ENCODE measurements around the gene MTG2. TPM values are rescaled to one million over a fixed set of nuclear protein-coding genes. Genes with fewer than 3 reads are reported as not detected.

Gene MTG2
- total RNA-seq, 1 donor from 2014 or later, result 24.2 TPM

DNA sequence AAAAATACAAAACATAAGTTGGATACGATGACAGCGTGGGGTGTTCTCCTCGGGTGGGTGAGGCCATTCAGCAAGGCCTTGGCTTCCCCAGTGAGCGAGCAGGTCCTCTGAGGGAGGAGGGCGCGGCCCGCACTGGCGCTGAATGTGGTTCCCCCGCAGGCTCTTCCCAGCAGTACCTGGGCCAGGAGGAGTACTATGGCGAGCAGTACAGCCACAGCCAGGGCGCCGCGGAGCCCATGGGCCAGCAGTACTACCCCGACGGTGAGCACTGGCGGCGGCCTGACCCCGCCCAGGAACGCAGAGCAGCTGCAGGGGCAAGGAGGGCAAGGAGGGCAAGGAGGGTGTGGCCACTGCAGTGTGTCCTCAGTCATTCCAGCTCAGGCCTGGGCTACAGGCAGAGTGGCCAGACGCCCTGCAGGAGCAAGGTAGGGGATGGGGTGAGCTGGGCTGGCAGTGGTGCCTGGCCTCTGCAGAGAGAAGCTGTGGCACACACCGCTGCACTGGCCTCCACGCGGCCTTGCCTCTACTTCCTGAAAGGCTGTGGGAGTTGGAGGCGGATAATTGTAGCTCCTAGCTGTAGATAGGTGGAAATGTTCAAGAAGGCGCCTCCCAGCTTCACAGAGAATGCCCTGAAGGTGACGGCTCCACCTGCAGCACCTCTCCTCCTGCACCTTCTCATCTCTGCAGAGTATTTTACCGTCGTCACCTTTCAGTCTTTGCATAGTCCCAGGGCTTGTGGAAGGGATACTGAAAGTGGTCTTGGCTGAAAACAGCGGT is 18.7 kb upstream of the MTG2 start:
- no peak for DNase-seq

DNA sequence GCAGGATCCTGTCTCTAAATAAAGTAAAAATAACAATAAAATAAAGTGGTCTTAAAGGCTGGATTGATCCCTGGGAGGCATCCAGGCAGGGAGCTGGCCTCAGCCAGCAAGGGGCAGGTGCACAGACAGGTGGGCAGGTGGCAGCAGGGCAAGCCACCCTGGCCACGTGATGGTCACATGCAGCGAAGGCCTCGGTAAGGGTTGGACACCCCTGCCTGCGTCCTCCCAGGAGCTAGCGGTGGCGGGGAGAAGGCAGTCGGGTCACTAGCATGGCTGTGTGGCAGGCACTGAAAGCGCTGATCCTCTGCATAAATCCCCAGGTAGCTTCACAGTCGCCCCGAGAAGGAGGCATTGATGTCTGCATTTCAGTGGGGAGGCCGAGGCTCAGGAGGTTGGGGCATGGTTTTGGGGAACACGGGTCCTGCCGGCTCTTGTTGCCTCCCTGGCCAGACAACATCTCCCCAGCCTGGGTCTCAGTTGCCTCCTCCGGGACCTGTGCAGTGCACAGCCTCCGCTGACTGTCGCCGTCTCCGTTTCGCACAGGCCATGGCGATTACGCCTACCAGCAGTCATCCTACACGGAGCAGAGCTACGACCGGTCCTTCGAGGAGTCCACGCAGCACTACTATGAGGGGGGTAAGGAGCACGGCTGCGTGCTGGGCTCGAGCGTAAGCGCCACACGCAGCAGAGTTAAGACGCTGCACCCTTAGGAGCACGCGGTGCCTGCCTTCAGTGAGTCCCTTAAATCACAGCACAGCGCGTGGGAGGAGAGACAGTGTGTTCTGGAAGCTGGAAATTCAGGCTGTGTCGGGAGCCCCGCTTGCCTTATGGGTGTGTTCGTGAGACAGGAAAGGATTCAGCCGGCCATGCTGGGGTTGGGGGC is 17.7 kb upstream of the MTG2 start:
- DNase-seq, result no peak

DNA sequence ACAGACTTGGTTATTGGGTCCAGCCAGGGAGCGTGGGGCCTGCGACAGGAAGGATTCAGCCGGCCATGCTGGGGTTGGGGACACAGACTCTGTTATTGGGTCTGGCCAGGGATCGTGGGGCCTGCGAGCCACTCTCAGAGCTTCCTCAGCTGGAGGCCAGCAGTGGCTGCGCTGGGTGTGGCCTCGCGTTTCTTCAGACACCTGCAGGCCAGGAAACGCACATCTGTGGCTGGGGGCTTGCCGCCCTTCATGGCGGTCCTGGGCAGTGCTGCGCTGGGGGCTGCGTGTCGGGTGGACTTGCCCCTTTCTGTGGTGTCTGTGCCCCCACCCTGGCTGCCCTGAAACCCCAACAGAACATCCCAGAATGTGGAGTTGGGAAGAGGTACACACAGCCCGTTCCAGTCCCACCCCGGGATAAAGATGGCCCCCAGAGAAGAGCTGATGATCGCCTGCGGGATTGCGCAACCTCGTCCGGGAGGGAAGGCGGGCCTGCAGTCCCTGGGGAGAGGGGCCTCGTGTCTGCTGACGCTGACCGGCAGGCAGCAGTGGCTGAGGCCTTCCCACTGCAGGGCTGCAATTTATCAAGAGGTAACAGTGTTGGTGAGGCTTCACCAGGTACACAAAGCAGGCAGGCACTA is 16.9 kb upstream of the MTG2 start:
- DNase-seq, result no peak

DNA sequence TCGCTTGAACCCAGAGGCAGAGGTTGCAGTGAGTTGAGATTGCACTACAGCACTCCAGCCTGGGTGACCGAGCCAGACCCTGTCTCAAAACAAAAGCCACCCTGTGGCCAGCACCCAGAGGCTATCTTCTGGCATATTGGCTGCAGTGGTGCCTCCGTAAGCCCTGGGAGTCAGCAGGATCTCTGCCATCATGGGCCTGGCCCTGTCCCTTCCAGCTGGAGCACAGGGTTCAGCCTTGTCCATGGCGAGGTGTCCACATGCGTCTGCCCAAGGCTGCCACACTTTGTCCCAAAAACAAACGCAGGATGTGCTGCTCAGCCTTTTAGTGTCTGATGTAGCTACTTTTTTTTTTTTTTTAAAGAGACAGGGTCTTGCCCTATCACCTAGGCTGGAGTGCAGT is 15.4 kb upstream of the MTG2 start:
- DNase-seq, result no peak

DNA sequence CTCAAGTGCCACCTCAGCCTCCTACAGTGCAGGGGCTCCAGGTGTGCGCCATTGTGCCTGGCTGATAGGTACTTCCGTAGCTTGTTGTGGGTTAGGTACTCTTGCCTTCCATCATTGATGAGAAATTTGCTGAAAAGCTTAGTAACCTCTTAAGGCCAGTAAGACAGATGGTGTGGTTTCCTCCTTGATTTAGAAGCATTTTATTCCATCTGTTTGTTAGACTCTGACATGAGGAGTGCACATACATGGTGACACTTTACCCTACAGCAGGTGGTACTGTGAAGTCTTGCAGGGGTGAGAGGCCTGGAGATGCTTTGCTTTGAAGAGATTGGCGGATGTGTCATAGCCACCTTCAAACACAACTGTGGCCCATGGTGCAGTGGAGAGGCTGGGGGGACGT is 14.8 kb upstream of the MTG2 start:
- no peak for DNase-seq

DNA sequence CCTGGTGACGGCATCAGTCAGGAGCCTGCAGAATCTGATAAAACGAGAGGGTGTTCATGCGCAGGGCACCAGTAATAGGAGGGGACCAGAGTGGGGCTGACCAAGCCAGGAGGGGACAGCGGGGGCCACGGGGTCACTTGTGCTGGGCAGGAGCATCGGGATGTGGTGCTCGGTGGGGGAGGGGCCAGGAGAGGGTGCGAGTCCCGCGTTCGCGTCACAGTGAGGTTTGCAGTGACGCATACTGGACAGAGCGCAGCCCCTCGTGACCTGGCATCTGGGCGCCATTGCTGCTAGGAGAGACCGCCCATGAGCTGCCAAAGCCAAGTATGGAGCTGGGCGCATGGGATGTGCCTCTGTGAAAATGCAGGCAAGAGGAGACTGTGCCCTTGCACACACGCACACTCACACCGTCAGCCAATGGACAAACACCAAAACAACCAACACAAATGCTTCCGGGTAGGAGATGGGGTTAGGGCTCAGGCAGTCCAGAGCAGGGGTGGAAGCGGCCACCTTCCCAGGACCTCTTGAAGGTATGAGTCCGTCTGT is 13.9 kb upstream of the MTG2 start:
- DNase-seq, result no peak

DNA sequence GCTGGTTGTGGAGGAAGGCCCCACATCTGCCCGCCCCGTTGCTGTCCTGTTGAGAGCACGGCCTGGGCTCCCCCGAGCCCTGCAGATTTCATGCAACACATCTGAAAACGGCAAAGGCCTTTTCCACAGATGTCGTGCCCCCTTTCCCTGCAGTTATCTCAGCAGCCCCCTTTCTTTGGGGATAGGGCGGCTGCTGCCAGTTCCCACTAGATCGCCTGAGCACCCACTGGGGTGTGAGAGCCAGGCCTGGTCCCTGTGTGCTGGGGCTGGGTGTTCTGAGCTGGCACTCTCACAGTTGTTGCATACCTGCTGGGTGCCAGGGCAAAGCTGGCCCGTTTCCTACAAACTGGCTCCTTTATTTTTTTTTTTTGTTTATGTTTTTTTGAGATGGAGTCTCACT is 12.3 kb upstream of the MTG2 start:
- DNase-seq, result no peak

DNA sequence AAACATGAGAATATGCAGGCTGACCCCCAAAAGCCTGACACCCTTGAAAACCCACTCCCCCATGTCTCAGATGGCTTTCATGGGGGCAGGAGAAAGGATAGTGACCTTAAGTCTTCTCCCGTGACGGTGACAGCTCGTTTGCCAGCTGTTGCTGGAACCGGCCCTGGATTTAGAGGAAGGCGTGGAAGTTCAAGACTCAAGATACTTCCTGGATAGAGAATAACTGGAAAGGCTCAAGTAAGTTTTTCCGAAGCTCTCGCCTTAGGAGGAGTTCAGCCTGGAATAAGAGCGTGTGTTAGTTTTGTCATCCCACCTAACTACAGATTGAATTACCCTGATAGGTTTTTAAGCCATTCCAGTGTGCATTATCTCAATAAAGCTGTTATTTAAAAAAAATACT is 11.6 kb upstream of the MTG2 start:
- DNase-seq, result no peak

DNA sequence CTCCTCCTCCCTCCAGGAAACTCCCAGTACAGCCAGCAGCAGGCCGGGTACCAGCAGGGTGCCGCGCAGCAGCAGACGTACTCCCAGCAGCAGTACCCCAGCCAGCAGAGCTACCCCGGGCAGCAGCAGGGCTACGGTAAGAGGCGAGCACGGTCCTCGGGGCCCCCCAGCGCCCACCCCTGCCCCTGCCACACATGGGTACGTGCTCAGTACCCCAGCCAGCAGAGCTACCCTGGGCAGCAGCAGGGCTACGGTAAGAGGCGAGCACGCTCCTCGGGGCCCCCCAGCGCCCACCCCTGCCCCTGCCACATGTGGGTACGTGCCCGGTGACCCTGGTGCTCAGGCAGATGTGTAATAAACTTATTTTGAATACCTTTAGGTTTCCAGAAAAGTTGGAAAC is 10.2 kb upstream of the MTG2 start:
- DNase-seq, result no peak

DNA sequence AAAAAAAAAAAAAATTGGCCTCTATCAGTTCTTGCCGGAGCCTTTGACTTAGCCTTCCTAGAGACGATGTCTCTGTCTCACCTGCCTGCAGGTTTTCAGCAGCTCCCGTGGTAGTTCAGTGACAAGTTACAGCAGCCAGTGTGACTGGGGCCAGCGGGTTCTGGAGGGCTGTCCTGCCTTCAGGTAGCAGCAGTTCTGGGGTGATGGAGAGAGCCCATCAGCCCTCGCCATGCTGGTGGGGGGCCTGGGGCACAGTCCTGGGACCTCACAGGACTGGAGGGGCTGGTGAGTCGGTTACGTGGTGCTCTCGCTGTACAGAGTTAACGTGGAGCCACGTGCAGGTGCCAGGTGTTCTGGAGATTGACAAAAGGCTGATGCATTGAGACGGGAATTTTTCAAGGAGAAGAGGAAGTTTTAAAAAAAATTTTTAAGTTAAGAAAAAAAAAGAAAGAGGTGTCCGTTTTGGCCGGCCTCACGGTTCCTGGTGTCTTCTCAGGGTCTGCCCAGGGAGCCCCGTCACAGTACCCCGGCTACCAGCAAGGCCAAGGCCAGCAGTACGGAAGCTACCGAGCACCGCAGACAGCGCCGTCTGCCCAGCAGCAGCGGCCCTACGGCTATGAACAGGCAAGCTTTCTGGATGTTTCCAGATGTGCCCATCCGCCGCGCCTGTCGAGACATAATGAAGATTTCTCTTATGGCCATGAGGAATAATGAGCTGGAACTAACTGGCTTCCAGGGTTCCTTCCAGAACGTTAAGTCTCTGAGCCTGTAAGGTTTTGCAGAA is 8.6 kb upstream of the MTG2 start:
- DNase-seq, result no peak

DNA sequence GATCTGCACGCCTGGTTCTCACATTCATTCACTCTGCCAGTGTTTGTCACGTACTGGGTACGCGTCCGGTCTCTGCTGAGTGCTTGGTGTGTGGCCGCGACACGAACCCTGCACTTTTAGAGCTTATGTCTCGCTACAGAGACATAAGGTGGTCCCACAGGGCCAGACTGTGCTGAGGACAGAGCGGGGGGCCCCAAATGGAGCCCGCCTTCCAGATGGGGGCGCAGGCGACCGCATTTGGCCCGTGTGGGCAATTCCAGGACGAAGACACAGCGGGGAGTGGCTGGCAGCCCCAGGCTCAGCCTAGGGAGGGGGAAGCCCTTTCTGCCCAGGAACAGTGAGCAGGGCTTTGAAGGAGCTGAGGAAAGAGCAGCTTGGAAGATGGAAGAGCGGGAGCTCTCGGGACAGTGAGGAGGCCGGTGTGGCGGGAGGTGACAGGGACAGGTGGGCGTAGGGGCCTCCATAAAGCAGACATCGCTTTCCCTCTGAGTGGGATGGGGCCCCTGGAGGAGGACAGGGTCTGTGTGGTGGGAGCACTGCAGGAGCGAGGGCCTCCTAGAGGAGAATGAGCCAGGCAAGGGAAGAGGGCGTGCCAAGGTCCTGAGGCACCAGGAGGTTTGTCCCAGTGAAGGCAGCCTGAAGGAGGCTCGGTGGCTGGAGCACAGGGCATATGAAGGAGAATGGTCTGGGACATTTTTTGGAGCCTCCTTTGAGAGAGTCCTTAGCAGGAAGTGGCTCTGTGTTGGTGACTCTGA is 7.8 kb upstream of the MTG2 start:
- no peak for DNase-seq

DNA sequence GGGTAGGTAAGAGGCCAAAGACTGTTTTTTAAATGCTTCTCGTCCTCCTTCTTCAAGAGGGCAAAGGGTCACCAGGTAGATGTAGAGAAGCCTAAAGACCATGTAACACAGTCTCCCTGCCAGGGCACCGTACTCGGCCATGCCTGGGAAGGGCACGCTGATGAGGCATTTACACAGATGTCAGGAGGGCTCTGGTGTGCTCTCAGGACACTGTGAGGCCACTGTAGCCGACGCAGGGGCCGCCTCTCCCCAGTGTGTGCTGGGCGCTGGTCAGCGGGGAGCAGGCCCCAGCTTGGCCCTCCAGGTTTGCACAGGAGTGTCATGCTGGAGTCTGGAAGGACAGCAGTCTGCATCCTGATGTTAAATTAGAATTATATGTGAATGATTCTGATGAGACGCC is 7.1 kb upstream of the MTG2 start:
- no peak for DNase-seq

DNA sequence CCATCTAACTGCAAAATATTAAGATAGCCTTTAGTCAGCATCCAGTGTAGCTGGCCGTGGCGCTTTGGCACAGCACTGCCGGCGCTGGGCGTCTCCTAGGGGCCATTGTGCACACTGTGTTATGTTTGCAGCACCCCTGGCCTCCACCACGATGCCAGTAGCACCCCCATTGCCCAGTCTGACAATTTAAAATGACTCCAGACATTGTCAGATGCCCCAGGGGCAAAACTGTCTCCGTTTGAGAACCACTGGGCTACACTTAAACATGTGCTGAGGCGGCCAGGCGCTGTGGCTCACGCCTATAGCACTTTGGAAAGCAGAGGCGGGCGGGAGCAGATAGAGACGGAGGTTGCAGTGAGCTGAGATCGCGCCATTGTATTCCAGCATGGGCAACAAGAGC is 6.0 kb upstream of the MTG2 start:
- no peak for DNase-seq

DNA sequence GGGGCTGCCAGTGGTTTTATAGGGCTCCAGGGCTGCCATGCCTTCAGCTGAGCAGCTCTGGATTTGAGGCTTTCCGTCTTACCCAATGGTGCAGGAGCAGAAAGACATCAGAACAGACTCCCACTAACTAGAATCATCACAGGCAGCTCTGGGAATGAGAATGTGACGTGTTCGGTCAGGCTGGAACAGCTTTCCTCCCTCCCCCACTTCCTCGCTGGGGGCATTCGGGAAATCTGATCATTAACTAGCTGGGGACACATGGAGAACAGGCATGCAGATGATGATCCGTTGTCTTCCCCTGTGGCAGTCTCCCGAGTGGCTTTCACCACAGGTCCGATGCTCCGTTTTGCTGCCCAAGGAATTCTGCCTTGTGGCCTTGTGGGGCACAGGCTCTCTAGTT is 5.5 kb upstream of the MTG2 start:
- DNase-seq, result no peak

DNA sequence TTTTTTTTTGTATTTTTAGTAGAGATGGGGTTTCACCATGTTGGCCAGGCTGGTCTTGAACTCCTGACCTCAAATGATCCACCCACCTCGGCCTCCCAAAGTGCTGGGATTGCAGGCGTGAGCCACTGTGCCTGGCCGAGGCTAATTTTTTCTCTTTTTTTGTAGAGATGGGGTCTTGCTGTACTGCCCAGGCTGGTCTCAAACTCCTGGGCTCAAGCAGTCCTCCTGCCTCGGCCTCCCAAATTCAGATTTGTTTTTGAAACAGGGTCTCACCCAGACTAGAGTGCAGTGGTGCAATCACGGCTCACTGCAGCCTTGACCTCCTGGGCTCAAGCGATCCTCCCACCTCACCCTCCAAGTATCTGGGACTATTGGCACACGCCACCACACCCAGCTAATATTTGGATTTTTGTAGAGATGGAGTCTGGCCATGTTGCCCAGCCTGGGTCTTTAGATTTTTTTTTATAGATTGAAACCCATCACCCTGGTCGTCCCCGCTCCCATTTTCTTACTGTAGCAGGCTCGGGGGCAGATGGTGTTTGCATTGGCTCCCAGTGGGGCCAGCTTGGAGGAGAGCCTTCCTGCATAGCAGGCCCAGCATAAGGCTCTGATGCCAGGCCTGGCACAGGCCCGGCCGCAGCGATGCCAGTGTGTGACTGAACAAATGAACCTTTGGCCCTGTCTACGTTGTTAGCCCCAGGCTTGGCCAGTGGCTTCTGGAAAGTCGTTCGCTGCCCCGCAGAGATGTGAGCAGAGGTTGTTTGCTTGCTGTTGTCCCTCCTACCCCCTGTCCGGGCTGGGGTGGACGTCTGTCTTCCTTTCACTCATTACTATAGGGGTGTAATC is 4.3 kb upstream of the MTG2 start:
- DNase-seq, result no peak

DNA sequence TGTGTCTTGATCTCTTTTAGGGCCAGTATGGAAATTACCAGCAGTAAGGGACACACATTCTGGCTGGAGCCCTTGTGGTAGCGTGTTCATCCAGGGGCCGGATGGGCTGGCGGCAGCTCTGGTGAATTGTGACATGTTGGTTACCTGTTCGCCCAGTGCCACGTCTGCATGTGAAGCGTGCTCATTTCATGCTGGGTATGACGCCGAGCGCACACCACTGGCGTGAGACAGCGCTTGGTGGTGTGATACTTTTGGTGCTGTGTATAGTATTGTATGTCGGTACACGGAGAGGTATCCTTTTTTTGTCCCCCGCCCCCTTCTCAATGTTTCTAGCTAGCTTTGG is 3.7 kb upstream of the MTG2 start:
- DNase-seq, result no peak

DNA sequence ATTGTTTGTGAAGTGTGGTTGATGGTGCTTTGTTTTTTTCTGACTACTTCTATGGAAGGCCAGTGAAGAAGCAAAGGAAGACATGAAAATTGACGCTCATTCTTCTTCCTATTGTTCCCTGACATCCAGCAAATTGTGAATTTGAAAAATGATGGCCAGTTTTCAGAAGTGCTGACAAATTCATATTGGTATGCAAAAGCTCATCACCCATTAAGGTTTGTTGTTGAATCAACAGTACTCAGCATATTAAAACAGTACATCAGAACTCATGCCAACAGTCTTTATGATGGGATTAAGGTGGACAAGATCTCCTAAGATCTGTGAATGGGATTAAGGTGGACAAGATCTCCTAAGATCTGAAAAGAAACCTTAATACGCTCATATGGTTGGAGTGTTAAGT is 1.0 kb upstream of the MTG2 start:
- DNase-seq, result no peak

DNA sequence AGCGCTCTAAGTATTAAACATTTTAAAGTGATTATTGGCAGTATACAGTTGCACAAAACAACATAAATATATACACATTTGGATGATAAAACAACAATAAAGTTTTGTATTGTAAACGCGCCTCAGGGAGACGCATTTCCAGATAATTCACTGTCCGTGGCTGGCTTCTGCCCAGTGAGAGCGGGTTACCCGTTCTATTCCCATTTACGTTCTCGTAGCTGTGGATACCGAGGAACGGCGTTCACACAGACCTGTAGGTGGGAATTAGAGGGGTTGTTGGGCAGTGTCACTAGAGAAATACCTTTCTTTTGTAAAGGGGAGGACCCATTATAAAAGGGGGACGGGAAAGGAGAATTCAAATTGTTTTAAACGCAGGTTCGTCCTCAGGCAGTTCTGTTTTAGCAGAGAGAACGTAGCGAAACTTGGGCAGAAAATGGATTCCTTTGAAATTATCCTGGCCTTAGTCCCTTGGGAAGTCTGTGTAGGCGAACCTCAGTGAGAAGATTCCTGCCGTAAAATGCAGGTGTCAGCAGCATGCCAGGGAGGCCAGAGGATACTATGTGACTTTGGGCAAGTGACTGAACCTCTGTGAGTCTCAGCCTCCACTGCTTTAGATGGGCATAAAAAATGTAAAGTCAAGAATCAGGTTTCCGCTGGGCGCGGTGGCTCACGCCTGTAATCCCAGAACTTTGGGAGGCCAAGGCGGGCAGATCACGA is 756 bp downstream of the MTG2 start:
- DNase-seq, result no peak

DNA sequence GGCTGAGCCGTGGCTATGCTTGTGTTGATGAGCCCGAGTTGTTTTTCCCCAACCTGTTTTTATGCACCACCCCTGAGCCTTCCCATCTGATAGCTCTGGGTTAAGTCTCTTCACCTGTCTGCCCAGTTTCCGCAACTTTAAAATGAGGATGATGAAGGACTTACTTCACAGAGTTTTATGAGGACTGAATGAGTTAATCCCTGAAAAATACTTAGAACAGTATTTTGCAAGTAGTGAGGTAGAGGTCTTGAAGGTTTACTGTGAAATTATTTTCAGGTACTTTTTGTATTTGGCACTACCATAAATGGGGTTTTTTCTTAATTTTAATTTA is 3.2 kb downstream of the MTG2 start:
- no peak for DNase-seq
